NOMO-1 treated with DMSO at 0.1 percent for 48 hours (cell line): ENCODE data around the gene TOE1.
"Not testable (repeated sequence)": the region's sequence is repeated elsewhere in the genome, so short reads cannot be mapped to it uniquely, and the experiment has no call there.

Experiments used
- DNase-seq: peaks from one replicate; lab custom pipeline; 2025; ENCODE audit not compliant: unreplicated experiment; lab: John Stamatoyannopoulos, UW

TOE1 gene

DNA sequence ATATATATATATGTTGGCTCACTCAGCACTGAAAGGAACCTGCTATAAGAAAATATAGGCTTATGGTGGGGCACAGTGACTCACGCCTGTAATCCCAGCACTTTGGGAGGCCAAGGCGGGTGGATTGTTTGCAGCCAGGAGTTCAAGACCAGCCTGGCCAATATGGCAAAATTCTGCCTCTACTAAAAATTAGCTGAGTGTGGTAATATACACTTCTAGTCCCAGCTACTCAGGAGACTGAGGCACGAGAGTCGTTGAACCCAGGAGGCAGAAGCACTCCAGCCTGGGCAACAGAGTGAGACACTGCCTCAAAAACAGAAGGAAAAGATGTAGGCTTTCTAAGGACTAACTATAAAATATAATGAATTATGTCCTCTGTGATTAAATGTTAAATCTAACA, 14.9 kb downstream of the TOE1 start:
- DNase-seq, result no peak

DNA sequence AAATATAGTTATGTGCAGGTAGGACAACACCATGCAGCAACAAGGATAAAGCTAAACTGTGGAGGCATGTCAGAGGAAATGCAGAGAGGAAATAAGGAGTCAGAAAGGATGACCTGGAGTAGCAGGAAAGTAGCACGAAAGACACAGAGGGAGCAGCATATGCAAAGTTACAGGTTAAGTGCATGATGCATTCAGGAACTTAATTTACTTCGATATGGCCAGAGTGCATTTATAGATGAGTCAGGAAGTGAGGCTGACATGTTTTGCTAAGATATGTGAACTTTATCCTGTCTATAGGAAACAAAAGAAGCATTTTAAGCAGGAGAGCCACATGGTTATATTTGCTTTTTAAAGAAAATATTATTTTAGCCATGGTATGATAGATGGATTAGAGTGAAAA, 15.7 kb downstream of the TOE1 start:
- DNase-seq, result no peak

DNA sequence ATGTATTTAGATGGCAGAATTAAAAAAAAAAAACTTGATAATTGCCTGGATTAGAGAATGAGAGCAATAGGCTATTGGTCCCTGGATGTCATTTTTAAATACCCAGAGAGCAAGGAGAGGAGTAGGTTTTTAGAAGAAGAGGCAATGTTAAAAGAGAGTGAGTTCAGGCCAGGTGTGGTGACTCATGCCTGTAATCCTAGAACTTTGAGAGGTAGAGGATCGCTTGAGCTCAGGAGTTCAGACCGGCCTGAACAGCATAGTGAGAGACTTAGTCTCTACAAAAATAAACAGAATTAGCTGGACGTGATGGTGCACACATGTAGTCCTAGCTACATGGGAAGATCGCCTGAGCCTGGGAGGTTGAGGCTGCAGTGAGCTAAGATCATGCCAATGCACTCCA, 16.2 kb downstream of the TOE1 start:
- no peak for DNase-seq

DNA sequence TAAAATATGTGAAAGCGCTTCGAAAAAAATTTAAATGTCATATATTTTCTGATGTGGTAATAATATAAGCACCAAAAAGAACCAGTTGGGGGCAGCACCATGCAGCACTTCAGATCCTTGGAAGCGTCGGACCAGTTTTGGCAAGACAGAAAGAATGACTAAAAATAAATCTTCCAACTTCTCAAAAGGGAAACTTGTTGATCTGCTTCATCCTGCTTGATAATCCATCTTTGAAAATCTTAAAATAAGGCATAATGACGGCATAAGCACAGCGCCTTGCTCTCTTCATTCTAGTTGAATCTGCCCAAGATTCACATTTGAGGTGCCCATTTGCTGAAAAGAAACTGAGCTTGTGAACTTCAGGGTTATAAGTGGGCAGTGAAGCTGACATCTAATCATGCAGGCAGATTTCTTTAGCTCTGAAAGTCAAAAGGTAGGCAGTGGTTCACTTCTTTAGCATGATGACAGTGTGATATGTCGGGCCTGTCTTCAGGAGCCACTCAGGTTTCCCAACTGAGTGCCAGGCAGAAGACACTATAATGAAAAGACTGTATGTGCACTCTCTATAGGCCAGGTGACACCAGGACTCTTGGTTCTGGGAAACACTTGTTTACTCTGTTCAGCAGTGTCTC, 20.0 kb downstream of the TOE1 start:
- DNase-seq, result peak; percentile 69

DNA sequence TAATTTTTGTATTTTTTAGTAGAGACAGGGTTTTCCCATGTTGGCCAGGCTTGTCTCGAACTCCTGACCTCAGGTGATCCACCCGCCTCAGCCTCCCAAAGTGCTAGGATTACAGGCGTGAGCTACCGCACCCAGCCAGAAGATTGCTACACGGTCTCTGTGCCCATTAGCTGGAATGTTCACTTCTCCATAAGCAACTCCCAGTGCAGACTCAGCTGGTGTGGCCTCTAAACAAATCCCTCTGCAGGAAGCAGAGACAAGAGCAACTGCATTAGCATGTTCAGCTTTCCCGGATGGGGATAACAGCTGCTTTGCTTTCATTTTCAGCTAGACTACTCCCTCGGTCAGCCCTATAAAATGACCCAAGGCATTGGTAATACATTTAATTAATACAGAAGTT, 21.0 kb downstream of the TOE1 start:
- not testable (repeated sequence) for DNase-seq

DNA sequence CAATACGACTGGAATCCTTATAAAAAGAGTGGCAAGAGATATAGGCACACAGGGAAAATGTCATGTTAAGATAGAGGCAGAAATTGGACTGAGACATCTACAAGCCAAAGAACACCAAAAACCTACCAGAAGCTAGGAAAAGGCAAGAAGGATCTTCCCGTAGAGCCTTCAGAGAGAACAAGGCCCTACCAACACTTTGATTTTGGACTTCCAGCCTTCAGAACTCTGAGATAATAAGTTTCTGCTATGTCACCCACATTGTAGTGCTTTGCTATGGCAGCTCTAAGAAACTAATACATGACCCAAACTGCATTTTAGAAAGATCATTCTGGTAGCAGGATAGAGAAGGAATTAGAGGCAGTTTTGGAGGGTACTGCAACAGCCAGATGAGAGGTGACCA, 24.3 kb downstream of the TOE1 start:
- no peak for DNase-seq

DNA sequence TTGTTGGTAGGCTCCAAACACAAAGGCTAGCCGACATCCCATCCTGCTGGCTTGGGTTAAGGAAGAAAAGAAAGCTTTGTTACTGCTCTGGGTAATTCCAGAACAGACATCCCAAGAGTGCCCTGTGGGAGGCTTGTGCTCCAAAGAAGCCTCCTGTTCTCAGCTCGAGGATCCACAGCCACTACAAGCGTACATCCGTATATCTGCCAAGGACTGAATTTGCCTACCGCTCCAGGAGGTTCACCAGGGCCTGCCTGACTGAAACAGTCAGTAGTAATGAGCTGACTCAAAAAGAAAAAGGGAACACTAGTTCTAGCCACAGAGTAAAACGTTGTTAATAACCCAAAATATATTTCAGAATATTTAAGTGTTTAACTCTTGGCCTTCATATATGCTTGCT, 25.1 kb downstream of the TOE1 start:
- no peak for DNase-seq

DNA sequence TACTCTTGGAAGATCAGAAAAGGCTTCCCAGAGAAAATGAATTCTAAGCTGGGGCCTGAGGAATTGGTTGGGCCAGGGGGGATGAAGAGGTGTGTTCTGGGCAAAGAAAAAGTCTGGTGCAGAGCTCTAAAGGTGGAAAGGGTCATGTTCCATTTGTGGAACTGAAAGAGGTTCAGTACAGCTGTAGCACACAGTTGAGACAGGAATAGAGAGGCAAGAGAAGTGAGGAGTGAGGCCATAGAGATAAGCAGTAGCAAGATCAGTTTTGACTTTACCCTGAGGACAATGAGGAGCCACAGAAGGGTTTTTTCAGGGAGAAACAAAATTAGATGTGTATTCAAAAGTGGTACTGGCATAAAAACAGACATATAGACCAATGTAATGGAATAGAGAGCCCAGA, 30.6 kb downstream of the TOE1 start:
- no peak for DNase-seq

DNA sequence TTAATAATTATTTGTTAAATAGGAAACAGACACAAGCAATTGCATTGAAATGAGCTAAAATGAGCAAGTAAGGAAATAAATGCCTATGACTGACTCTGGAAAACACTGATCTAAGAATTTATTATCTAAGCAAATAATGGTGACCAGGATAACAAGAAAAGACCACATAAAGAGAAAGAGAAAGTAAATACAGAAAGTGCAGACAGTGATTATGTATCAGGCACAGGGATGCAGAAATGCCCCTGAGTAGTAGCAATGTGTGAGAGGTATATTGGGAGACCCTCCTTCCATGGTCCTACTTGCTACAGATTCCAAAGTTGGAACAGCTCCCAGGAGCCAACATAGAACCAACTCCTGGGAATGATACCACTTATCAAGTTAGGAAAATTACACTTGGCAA, 33.6 kb downstream of the TOE1 start:
- DNase-seq, result no peak

DNA sequence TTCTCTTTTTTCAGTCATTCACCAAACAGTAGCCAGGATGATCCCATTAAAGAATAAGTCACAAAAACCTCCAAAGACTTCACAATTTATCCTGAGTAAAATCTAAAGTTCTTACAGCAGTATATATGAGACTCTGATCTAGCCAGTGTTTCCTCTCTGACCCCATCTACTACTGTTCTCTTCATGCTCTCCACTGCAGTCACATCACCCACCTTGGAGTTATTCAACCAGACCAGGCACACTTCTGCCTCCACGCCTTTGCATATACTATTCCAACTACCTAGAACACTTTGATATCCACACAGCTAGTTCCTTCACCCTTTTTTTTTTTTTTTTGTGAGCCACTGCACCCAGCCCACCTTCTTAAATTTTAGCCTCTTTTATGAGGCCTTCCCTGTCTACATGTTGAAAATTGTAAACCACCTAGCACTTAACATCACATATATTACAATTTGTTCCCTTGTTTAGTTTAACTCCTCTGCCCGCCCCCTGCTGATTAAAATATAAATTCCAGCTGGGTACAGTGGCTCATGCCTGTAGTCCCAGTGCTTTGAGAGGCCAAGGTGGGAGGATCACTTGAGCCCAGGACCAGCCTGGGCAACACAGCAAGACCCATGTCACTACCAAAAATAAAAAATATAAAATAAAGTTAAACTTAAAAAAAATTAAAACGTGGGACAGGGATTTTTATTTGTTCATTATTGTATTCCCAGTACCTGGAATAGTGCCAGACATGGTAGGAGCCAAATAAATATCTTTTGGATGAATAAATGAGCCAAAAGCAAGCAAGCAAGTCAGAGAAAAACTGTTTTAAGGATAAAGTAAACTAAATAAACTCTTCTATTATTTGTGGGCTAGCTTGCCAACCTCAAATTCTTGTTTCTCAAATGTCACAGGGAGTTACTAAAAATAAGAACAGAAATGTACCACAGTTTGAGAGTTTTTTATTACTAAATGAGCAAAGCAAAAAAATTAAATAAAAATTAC, 35.4 kb downstream of the TOE1 start:
- DNase-seq, result no peak

DNA sequence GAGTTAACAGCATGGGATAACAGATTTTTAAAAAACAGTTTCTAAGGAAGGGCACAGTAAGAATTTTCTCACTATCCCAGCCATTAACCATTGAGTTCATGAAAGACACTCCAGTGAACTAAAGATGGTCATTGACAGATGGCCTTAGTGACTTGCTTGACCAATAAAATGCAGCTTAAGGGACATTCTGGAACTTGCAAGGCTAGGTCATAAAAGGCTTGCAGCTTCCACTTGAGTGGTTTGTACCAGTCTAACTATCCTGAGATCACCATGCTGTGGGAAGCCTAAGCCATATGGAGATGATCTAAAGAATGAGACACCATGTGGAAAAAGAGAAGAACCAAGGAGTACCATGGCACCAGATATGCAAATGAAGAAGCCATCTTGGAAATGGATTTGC, 38.2 kb downstream of the TOE1 start:
- no peak for DNase-seq

DNA sequence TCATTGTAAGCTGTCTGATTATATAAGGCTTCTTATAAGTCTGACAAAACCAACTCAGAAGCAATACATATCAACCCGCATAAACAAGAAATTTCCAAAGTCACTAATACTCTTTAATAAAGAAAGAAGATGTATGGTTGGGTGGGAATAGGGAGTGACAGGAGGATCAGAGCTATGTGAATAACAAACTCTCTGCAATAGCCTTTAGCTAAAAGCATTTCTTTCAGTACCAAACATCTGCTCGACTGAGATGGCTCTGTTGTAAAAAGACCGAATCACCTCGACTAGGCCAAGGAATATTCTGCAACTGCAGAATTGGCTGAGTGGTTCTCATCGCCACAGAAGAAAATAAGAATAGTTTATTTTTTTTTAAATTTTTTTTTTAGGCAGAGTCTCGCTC, 39.6 kb downstream of the TOE1 start:
- DNase-seq, result no peak

DNA sequence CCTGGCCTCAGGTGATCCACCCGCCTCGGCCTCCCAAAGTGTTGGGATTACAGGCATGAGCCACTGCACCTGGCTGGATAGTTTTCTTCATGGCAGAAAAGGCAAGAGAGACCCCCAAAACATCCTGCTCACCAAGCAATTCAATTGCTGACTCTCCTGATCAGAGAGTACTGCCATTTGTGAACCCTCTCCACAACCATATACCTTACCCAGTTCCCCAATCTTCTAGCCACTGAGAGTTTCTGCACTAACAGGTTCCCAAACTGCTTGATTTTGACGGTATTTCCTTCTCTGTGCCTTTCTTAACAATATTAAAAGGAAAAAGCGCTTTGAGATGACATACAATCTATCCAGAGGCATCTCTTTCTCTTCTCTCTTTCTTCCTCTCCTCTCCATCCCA, 40.2 kb downstream of the TOE1 start:
- no peak for DNase-seq

DNA sequence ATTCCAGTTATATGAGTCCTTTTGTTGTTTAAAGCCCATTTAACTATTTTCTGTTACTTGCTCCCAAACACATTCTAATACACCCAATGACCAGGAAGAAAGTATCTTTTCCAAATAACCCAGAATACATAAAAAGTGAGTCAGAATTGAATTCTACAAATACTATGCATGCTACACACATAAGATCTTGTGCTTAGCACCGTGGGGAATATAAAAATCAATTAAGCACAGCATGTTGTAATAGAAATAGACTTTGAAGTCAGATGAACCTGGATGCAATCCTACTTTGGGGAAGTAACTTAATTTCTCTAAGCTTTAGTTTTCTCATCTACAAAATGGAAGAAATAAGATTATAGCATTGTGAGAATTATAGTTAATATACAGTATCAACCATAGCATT, 40.8 kb downstream of the TOE1 start:
- DNase-seq, result no peak

DNA sequence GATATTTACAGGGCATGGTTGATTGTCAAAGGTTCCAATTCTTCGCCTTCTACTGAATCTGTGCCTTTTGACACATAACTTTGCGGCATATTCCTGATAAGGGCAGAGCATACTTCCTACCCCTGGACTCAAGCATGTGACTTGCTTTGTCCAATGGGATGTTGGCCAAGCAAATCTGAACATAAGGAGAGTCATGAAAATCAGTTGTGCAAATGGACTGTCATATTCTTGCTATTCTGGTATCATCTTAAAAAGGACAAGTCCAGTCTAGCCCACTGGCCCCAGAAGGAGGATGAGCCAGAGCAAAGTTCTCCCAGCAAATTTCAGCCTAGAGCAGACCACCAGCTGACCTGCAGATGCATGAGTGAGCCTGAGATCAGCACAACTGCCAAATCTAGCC, 41.3 kb downstream of the TOE1 start:
- DNase-seq, result no peak

DNA sequence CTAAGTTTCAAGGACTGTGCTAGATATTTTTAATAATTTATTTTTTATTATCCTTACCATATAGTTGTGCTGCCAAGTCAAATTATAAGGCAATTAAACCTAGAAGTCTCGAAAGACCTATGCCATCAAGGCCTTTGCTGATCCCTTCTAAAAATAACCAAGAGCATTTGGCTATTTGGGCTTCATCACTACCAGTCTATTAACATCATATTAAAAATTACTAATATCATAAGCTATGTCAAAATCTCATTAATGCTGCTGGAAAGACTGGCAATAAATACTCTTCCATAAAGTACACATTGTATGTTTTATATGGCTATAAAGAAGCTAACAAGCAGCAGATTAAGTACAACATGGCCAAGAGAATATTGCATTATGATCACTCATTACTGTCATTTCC, 43.2 kb downstream of the TOE1 start:
- DNase-seq, result no peak

DNA sequence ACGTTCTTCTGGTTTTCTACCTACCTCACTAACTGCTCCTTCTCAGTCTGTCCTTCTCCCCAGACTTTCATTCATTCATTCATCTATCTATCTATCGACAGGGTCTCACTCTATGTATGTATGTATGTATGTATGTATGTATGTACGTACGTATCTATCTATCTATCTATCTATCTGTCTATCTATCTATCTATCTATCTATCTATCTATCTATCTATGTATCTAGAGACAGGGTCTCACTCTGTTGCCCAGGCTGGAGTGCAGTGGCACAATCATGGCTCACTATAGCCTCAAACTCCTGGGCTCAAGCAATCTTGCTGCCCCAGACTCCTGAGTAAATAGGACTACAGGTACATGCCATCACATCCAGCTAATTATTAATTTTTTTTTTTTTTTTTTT, 44.2 kb downstream of the TOE1 start:
- not testable (repeated sequence) for DNase-seq

DNA sequence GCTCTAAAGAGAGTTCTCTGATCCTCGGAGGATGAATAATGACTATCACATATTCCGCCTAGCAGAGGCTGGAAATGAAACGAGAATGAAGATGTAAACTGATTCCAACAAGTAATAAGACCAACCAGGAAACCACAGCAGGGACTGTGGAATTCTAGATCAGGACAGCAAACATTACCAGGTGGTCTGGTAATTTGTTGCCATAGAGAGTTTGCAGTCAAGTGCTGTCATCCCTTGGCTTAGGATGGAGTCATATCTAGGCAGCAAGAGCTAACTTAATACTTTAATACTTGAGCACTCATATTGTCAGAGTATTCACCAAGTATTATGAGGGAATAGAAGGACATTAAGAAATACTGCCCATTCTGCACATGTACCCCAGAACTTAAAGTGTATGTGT, 45.3 kb downstream of the TOE1 start:
- DNase-seq, result no peak

DNA sequence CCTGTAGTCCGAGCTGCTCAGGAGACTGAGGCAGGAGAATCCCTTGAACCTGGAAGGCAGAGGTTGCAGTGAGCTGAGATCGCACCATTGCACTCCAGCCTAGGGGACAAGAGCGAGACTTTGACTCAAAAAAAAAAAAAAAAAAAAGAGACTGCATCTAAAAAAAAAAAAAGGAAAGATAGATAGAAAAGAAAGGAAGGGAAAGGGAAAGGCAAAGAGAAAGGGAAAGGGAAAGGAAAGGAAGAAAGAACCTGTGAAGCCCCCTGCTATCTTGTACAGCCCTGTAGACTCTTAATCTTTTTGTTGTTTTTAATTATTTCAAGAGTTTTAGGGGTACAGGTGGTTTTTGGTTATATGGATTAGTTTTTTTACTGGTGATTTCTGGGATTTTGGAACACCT, 46.2 kb downstream of the TOE1 start:
- DNase-seq, result no peak
